Measurements from ENCODE around the gene MYBPH.

The MYBPH gene

DNA sequence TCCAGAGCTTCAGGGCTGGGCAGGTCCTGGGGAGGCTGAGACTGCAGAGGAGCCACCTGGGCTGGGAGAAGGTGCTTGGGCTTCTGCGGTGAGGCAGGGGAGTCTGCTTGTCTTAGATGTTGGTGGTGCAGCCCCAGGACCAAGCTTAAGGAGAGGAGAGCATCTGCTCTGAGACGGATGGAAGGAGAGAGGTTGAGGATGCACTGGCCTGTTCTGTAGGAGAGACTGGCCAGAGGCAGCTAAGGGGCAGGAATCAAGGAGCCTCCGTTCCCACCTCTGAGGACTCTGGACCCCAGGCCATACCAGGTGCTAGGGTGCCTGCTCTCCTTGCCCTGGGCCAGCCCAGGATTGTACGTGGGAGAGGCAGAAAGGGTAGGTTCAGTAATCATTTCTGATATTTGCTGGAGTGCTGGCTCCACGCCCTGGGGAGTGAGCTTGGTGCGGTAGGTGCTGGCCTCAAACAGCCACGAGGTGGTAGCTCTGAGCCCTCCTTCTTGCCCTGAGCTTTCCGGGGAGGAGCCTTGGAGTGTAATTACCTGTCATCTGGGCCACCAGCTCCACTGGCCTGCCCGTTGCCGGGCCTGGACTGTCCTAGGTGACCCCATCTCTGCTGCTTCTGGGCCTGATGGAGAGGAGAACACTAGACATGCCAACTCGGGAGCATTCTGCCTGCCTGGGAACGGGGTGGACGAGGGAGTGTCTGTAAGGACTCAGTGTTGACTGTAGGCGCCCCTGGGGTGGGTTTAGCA is 9.3 kb downstream of the MYBPH start:
- DNase-seq (ENCODE audit: low read depth) = no peak

DNA sequence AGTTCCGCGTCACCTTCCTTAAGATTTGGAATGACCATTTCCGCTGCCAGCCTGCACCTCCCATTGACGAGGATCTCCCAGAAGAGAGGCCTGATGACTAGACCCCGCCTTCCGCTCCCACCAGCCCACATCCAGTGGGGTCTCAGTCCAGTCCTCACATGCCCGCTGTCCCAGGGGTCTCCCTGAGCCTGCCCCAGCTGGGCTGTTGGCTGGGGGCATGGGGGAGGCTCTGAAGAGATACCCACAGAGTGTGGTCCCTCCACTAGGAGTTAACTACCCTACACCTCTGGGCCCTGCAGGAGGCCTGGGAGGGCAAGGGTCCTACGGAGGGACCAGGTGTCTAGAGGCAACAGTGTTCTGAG is 9.8 kb downstream of the MYBPH start:
- DNase-seq (ENCODE audit: low read depth) = no peak

DNA sequence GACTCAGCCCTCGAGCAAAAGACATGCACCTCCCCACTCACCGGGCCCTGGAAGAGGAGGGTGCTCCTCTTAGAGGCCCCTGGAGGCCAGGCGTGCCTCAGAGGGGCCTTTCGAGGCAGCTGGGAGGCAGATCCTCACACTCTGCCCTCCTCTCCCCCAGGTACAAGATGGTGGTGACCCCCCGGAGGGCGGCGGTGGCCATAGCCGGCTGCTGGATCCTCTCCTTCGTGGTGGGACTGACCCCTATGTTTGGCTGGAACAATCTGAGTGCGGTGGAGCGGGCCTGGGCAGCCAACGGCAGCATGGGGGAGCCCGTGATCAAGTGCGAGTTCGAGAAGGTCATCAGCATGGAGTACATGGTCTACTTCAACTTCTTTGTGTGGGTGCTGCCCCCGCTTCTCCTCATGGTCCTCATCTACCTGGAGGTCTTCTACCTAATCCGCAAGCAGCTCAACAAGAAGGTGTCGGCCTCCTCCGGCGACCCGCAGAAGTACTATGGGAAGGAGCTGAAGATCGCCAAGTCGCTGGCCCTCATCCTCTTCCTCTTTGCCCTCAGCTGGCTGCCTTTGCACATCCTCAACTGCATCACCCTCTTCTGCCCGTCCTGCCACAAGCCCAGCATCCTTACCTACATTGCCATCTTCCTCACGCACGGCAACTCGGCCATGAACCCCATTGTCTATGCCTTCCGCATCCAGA is 10.4 kb downstream of the MYBPH start:
- no peak for DNase-seq (ENCODE audit: low read depth)

DNA sequence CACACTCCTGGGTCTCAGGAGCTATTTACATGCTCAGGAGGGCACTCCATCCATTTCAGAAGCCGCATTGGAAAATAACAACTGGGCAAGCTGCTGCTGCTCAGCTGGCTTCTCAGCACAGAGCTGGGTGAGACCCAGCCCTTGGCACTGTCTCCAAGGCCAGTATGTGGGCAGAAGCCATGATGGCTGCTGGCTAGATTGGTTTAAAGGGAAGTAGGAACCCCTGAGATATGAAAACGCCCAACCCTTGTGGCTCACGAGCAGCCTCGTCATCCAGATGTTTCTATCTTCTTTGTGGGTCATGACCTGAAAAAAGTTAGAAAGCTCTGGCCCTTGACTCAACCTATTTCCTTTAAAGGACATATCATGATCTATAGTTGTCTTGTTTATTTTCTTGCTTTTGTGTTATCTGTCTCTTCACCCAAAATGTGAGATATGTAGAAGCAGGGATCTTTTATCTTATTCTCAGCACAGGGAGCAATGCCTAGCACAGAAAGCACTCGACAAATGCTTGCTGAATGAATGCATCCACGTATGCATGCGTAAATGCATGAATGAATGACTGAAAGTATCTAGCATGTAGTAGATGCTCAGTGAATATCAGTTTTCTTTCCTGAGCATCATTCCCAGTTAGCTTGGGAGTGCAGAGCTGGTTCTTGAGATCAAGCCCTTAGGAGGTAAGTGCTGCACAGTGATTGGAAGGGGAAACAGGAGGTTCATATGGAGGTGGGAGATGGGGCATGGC is 11.6 kb downstream of the MYBPH start:
- no peak for DNase-seq (ENCODE audit: low read depth)

DNA sequence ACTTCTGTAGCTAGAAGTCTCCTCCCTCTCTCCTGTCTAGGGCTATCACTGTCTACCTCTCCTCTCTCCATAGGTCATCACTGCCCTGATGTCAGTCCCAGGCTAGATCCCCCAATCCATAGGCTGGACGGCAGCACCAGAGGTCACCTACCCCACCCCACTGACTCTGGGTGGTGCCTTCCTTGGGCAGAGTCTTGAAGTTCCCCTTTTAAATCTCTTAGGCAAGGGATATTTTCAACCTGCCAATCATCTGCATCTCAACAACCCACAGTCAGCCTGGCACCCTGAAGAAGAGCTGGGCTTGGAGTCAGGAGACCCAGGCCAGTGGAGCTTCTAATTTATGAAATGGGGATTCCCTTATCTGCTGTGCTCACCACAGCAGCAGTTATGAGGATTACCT is 13.2 kb downstream of the MYBPH start:
- DNase-seq (ENCODE audit: low read depth) = no peak

DNA sequence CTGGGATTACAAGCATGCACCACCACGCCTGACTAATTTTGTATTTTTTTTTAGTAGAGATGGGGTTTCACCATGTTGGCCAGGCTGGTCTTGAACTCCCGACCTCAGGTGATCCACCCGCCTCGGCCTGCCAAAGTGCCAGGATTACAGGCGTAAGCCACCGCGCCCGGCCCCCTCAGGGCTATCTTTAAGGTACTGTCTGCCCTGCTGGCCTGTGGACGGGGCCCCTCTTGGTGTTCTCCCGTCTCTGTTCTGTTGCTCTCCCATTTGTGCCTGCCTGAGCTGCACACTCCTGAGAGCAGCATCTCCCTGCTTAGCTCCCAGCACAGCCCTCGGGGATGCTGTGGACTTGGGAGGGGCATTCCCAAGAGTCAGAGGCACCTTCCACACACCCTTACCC is 13.9 kb downstream of the MYBPH start:
- DNase-seq (ENCODE audit: low read depth) = no peak

DNA sequence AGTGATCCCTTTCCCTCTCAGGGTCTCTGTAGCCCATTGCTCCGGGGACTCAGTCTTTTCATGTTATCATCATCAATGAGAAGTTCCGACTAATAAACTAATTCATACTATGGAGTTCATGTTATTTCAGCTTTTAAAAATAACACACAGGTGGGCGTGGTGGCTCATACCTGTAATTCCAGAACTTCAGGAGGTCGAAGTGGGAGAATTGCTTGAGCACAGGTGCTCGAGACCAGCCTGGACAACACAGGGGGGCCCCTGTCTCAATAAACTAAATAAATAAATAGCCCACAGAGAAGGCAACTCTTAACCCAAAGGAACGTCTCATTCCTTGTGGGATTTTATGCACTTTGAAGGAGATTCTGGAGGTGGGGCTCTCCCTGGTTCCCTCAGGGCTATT is 14.5 kb downstream of the MYBPH start:
- DNase-seq (ENCODE audit: low read depth) = no peak

DNA sequence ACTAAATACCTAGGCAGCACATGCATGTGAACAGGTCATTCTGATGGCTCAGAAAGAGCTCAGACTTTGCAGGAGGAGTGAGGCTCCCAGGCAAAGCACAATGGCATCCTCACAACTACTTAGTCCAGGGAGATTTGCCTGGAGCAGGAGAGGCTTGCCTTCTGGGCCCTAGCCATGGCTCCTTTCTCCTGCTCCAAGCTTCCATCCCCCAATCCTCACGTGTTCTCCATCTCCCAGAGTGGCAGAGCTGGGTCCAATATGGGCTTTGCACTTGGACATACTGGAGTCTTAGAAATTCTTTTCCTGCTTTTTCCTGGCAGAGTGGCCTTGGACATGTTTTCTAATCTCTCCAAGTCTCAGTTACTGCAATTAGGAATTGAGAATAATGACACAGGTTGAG is 15.8 kb downstream of the MYBPH start:
- DNase-seq (ENCODE audit: low read depth) = no peak

DNA sequence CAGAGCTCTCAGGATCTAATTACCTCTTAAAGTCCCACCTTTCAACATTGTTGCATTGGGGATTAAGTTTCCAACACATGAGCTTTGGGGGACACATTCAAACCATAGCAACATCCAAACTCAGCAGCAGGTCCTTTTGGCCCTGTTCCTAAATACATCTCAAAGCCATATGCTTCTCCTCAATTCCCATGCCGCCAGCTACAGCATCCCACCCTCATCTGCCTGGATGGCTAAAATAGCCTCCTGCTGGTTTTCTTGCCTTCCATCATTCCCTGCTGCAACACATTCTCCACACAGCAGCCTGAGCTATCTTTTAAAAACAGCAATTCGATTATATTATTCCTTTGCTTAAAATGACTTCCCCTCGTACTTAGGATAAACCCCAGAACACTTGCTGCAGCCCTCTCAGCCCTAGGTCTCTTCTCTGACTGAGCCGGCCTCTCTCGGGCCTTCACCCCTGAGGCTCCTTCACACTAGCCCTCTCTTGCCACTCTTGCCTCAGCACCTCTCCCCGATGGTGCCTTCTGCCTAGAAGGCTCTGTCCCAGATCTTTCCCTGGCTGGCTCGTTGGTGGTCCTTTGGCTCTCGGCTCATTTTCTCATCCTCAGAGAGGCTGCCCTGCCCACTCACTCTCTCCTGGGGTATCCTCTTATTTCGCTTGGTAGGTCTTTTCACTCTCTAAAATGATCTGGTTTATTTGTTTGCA is 16.5 kb downstream of the MYBPH start:
- DNase-seq (ENCODE audit: low read depth) = no peak

DNA sequence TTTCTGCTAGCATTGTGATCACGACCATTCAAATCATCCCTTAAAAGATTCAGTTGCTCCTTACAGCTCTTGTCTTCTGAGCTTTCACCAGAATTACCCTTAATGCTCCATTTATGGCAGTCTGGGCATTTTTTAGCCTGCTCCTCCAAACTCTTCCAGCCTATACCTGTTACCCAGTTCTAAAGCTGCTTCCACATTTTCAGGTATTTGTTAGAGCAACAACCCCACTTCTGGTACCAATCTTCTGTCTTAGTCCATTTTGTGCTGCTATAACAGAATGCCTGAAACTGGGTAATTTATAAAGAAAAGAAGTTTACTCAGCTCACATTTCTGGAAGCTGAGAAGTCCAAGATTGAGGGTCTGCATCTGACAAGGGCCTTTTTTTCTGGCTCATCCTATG is 17.2 kb downstream of the MYBPH start:
- DNase-seq (ENCODE audit: low read depth) = no peak

DNA sequence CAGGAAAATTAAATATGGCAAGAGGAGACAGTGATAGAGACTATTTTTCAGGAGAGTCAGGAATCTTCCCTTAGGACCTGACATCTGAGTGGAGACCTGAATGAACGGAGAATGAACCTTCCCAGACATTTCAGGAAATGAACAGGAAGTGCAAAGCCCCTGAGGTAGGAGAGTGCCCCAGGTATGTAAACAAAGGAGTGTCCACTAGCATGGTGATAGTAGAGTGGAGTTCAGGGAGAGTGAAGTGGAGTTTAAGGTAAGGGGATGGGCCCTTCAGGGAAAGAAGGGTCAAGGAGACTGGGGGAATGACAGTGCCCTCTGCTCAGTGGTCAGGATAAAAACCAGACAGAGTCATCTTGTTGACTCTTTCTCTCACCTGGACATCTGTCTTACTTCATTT is 19.3 kb downstream of the MYBPH start:
- no peak for DNase-seq (ENCODE audit: low read depth)

DNA sequence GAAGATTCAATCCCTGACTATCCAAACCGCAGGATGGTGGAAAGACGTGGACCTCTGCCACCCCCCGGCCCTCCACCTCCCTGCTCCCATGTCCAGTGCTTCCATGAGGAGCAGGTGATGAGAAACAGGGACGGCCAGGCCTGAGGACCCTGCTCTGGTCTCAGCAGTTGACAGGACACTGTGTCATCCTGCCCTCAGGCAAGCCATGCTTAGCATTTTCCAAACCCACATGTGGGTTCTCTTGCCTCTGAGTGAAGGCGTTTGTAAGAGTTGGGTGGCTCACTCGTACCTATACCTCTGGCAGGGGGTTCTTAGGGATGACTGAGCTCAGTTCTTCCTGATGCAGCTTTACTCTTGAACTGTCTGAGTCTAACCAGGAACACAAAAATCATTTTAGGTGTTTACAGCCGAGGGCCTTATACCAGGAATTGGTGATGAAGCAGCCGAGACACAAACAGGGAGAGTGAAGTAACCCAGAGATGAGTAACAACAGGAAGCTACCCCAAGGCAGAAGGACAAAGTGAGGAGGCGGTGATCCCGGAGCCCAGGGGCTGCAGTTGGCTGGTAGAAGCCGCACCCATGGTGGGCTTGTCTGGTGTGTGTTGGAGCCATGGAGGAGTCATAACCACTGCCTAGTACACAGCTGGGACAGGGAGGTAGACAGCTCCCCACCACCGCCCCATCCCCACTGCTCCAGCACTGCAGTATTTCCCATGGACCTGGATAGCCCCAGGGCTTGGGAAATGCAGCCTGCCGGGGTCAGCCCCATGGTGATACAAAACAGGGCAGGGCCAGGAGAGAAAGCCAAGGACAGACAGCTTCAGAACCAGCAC is 21.4 kb downstream of the MYBPH start:
- DNase-seq (ENCODE audit: low read depth) = no peak

DNA sequence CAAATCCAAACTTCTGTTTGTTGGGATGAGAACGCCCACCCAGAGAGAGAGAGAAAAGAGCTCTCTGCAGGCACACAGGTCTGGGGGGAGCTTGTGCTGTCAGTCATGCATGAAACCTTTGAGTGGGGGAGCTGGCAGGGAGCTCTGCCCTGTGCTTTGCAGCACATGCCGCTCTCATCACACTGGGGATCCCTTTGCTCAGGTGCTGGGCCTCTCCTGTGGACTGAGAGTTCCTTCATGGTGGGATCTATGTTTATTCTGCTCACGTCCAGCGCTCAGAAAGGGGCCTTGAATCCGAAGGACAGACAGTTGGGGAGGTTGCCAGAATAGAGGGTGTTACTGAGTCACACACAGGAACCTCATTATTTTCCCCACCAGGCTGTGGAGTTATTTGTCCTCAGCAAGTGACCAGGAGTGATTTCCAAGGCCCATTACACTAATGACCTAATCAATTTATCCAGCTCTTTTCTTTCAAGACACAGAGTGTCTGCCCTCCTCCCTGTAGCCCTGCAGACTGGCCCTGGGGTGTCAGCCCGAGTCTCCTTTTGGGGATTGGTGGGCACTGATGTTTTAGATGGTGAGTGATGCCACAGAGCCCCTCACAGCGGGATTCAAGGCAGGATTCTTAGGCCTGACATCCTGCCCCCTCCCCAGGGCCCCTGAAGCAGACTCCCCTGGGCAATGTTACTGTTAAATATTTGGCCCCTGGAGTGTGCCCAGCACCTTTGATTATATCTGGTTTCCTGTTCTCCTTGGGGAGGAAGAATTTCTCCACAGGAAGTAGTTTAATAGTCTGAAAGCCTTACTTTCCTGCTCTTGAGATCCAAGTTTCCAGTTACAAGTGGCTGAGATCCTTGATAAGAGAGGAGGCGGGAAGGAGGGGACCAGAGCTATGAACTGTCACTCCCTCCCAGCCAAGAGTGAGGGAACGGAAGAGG is 22.3 kb downstream of the MYBPH start:
- no peak for DNase-seq (ENCODE audit: low read depth)

DNA sequence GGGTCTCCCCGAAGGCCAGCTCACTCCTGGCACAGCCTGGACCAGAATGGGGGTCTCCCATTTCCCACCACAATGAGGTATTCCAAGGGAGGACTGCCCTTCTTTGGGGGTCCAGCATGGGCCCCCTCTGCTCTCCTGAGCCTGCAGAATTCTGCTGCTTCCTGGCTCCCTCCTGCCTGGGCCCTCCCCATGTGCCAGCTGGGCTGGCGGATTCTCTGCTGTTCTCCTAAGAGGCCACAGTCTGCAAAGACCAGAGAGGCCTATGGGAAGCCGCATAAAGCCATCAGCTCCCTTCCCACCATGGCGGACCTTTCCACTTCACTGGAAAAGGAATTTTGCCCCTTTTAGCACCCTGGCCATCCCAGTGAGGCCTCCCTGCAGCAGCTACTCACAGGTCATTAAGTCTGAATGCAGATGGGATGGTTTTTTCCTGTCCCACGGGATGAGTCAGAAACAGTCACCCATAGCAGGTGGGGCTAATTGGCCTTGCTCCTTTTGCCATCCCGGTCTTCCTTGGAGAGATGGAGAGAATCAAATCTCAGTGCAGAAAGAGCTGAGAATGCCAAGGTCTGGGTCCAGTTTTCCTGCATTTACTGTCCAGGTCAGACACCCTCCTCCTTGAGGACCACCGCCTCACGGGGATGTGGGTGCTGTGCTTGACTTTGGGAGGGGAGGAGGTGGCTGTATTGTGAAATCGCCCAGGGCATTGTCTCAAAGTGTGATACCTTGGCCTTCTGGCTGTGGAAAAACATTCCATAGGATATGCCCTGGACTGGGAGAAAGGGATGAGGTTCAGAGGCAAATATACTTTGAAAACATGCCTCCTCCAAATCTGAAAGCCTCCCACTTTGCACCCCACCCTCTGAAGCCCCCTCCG is 23.2 kb downstream of the MYBPH start:
- DNase-seq (ENCODE audit: low read depth) = no peak

DNA sequence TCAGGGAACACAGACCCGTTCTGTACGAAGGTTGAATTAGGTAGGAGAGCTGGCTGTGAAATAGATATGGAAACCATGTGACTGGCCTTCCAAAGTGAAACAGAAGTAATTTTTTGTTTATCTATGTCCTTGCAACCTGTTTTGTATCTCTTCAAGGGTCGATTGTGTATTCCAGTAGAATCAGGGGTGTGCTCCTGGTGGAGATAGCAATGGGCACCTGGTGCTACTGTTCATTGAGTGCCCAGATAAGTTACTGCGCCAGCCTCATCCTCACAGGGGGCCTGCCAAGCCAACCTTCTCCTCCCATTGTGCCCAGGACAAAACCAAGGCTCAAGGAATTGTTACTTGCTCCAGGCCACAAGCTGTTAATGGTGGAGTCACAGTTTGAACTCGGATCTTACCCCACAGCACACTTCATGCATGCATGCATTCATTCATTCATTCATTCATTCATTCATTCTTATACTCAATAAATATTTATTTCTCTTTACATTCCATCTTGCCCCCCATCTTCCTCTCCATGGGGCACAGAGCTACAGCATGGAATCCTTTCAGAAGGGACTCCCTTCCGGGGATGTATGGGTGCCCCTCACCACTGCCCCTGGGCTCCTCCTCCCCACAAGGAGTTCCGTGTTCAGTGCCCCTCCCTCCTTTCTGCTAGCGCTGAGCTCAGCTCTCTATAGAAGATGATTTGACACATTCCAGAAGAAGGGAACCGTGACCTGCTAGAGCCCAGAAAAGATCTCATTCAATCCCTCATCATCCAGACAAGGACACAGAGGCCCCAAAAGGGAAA is 24.1 kb downstream of the MYBPH start:
- DNase-seq (ENCODE audit: low read depth) = no peak

DNA sequence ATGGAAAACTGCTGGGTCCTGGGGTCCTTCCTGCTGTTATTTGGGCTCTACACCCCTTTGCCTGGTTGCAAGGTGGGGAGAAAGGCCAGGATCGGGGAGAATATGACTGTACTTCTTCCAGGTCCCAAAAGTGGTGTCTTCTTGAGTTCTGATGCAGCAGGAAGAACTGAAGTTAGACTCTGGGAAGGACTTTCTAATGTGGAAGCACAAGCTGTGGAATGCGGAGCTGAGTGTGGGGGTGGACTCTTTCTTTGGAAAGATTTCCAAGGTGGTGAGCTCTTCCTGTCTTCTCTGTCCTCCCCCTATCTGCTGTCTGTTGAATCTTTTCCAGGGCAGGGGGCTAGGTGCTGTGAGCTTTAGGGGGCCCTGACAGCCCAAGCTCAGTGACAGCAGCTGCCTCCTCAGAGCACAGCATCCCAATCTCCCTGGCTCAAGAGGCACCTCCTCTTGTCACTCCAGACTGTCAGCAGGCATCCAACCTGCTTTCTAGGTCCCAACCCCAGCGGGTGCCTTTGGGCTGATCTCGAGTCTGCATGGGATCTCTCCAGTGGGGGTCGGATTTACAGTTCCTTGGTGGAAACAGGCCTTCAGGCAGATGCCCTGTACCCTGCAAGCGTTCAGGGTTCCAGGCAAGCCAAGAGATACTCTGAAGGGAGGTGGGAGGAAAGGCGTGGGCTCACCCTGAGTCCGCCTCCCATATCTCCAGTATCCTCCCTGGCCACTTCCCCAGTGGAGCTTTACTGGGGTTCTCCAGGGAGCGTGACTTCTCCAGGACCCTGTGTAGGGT is 24.9 kb downstream of the MYBPH start:
- DNase-seq (ENCODE audit: low read depth) = no peak

DNA sequence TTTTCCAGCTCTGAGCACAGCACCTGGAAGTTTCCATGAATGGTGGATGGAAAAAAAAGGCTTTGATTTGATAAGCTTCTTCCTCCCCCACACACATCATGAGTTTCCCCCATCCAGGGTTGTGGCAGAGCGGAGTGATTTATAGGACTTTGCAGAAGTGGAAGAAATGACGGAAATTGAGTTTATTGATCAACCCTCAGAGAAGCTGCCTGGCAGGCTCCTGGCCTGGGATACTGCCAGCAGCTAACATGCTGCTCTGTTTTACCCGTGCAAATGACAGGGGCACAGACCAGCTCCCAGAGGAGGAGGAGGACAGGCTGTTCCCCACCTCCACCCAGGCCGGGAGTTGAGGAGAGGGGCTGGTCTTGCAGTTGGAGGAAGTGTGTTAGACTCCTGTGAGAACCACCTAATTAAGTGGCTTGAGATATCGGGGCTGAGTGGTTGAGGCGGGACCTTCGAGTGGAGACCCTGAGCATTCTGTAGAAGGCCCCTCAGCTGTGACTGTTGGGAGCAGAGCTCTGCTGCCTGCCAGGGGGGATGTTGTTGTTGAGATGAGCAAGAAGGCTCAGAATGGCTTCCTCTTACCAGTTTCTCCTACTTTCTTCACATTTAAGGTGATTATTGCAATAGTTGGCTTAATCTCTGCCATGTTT is 26.3 kb downstream of the MYBPH start:
- no peak for DNase-seq (ENCODE audit: low read depth)
